K562 (cell line): ENCODE data around the gene CCR6. TPM values are rescaled to one million over a fixed set of nuclear protein-coding genes. Genes with fewer than 3 reads are reported as not detected.

ENCODE experiments used
- ATAC-seq: fragments of 200-7000 bp; cut with Tn5 transposase; 3 replicates; pipeline ENCODE4 v1.9.1; 2020; ENCODE audit warnings: moderate library complexity
- BruUV-seq: library from RNA; stranded (reverse); fragments of 400-500 nt; replicated peaks from 2 replicates; lab custom pipeline; 2021; lab: Mats Ljungman, UMichigan
- CTCF ChIA-PET: fragments of 300-600 bp; formaldehyde crosslinking; extraction: SDS; loops from one replicate; lab custom pipeline; 2021; ENCODE audit warnings: low intra/inter-chr PET ratio; lab: Yijun Ruan, JAX
- POLR2A ChIA-PET: fragments of 300-600, 350-650 bp; sonication (Branson Sonifier 250); formaldehyde crosslinking; extraction: SDS; loops from one replicate; lab custom pipeline; 2021; ENCODE audit warnings: antibody characterized with exemption, inconsistent platforms; lab: Yijun Ruan, JAX
- DNase-seq, 4 experiments: peaks; one replicate each; pipeline versions ENCODE4 v3.0.0 to v3.0.0-alpha.2; 2011 to 2018; ENCODE audit warnings: low spot score in 3 of 4, mixed read lengths in 3 of 4; ENCODE audit errors: extremely low read depth in 1 of 4
- FAIRE-seq: peaks from 2 replicates; lab custom pipeline; 2011; peaks lifted over from hg19 to GRCh38; lab: Jason Lieb, UNC
- H2AFZ ChIP-seq: 2 replicates; pipeline ENCODE4 v1.6.0; 2011; ENCODE audit warnings: low read depth, low read length, control low read depth, inconsistent platforms
- H3K27ac ChIP-seq: fragments of 200-600 bp; 3 replicates; pipeline ENCODE4 v1.8.0; 2011; ENCODE audit warnings: low read depth, mild to moderate bottlenecking, control low read depth, inconsistent platforms, low read length, moderate library complexity, mixed read lengths; ENCODE audit errors: extremely low read depth
- H3K27me3 ChIP-seq, 2 experiments: fragments of 300-600 bp in 1 of 2; 2 replicates in 1 of 2; 3 replicates in 1 of 2; pipeline versions ENCODE4 v1.6.0 to v1.8.0; 2011; ENCODE audit warnings: inconsistent platforms in 2 of 2, low read length in 2 of 2, mild to moderate bottlenecking in 1 of 2, mixed read lengths in 1 of 2, moderate library complexity in 1 of 2; ENCODE audit not compliant: control insufficient read depth in 2 of 2, insufficient read depth in 2 of 2
- H3K36me3 ChIP-seq: fragments of 300-600 bp; 3 replicates; pipeline ENCODE4 v1.8.0; 2011; ENCODE audit warnings: mild to moderate bottlenecking, low read length, inconsistent platforms; ENCODE audit not compliant: control insufficient read depth, insufficient read depth
- H3K4me1 ChIP-seq, 2 experiments: fragments of 200-600 bp in 1 of 2; replicated peaks in 1 of 2; 2 replicates in 1 of 2; 3 replicates in 1 of 2; pipeline versions ENCODE4 v1.5.1 to v1.8.0; 2011; ENCODE audit warnings: inconsistent platforms in 2 of 2, low read length in 2 of 2, mild to moderate bottlenecking in 1 of 2, mixed read lengths in 1 of 2, moderate library complexity in 1 of 2; ENCODE audit not compliant: control insufficient read depth in 2 of 2, insufficient read depth in 2 of 2
- H3K4me2 ChIP-seq: 2 replicates; pipeline ENCODE4 v1.6.1; 2011; ENCODE audit warnings: low read length, control low read depth, inconsistent platforms, mixed read lengths; ENCODE audit not compliant: insufficient read depth
- H3K4me3 ChIP-seq: fragments of 200-600 bp; sonication (generic), shearing (Covaris generic); 2 replicates; pipeline ENCODE4 v1.5.1; 2016; ENCODE audit warnings: control low read depth, inconsistent platforms
- H3K79me2 ChIP-seq: fragments of 200-600 bp; 3 replicates; pipeline ENCODE4 v1.8.0; 2011; ENCODE audit warnings: low read length, inconsistent platforms; ENCODE audit not compliant: control insufficient read depth, insufficient read depth
- H3K9ac ChIP-seq, 2 experiments: 2 replicates each; pipeline versions ENCODE4 v1.6.0 to v1.6.1; 2011; ENCODE audit warnings: low read depth in 2 of 2, low read length in 2 of 2, control low read depth in 1 of 2, inconsistent platforms in 1 of 2, mild to moderate bottlenecking in 1 of 2, mixed read lengths in 1 of 2; ENCODE audit not compliant: insufficient read depth in 1 of 2
- H3K9me1 ChIP-seq: one replicate; pipeline ENCODE4 v1.6.0; 2011; ENCODE audit warnings: inconsistent platforms, mild to moderate bottlenecking, low read length, moderate library complexity; ENCODE audit not compliant: control insufficient read depth, insufficient read depth
- H3K9me3 ChIP-seq: replicated peaks from 2 replicates; pipeline ENCODE4 v1.5.1; 2011; ENCODE audit warnings: low read depth, low read length, inconsistent platforms; ENCODE audit not compliant: control insufficient read depth, insufficient read depth
- H4K20me1 ChIP-seq: replicated peaks from 2 replicates; pipeline ENCODE4 v1.6.1; 2011; ENCODE audit warnings: low read length, inconsistent platforms, mixed read lengths; ENCODE audit not compliant: control insufficient read depth, insufficient read depth
- CAMTA2 ChIP-seq: fragments of 250-450 bp; sonication (Bioruptor Pico); conservative IDR thresholded peaks from 2 replicates; pipeline ENCODE4 v1.5.1; 2022
- E2F8 ChIP-seq: fragments of 450-650 bp; IDR thresholded peaks from 2 replicates; pipeline ENCODE4 v1.7.1; 2018; ENCODE audit warnings: mild to moderate bottlenecking, low read depth; ENCODE audit not compliant: partially characterized antibody
- PHF20 ChIP-seq: fragments of 450-650 bp; IDR thresholded peaks from 2 replicates; pipeline ENCODE4 v1.6.1; 2018; ENCODE audit not compliant: partially characterized antibody
- WGBS: fragments of 100-300 bp; shearing (Covaris generic); methylation state at CpG from one replicate; pipeline ENCODE4 v1.1.6; 2016; ENCODE audit warnings: low coverage, mixed read lengths; ENCODE audit not compliant: insufficient coverage; ENCODE audit errors: missing lambda C conversion rate; 5-methylcytosine and 5-hydroxymethylcytosine counted together
- in situ Hi-C: fragments of 300-500 bp; cut with MboI; formaldehyde crosslinking; loops from 4 replicates; pipeline ENCODE4 v1.15.0; 2018; ENCODE audit warnings: inconsistent platforms, mixed read lengths
- intact Hi-C: fragments of 100-400 bp; cut with micrococcal nuclease; formaldehyde crosslinking; loops from 2 replicates; pipeline ENCODE4 v1.14.2; 2022
- polyA plus RNA-seq, 8 experiments: library from polyadenylated mRNA; depleted of rRNA in 4 of 8; stranded (reverse) in 5 of 8; unstranded in 3 of 8; fragments of >200 nt; fragmentation: Nextera tagmentation in 2 of 8; fragmentation: Illumina TruSeq in 1 of 8; extraction: Ambion mirVana in 2 of 8; extraction: Trizol in 1 of 8; gene quantifications; 2 replicates each; pipeline versions ENCODE4 v1.2.1 to v1.2.3, GENCODE V29; 2011 to 2014; ENCODE audit warnings: inconsistent platforms in 1 of 8, missing spikeins in 1 of 8
- total RNA-seq, 7 experiments: library from RNA; depleted of rRNA in 6 of 7; stranded (reverse); fragments of >200 nt in 6 of 7; fragmentation: Illumina TruSeq in 2 of 7; extraction: Trizol in 2 of 7; gene quantifications; 2 replicates each; pipeline versions ENCODE4 v1.2.1 to v1.2.3, GENCODE V29; 2011 to 2021; ENCODE audit warnings: low replicate concordance in 1 of 7
- TF ChIP-seq, protein P1 (sequence below): fragments of 450-650 bp; conservative IDR thresholded peaks from 2 replicates; pipeline ENCODE4 v1.6.1; 2016; ENCODE audit warnings: missing genetic modification characterization, low read depth, mild to moderate bottlenecking, missing compliant biosample characterization, moderate library complexity

Gene CCR6
- total and polyA plus RNA-seq, 9 of the 15 experiments (the other 6 are each of a cell fraction or from before 2014, with no cell fraction given): not detected

DNA sequence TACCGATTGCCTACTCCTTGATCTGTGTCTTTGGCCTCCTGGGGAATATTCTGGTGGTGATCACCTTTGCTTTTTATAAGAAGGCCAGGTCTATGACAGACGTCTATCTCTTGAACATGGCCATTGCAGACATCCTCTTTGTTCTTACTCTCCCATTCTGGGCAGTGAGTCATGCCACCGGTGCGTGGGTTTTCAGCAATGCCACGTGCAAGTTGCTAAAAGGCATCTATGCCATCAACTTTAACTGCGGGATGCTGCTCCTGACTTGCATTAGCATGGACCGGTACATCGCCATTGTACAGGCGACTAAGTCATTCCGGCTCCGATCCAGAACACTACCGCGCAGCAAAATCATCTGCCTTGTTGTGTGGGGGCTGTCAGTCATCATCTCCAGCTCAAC is 13.5 kb downstream of the CCR6 start:
- H3K27me3 ChIP-seq: peaks cover 46 to 60% of the 10 kb centered on the region in 2 experiments
- BruUV-seq: no TSS peak
- H3K9me3 ChIP-seq: no peaks in the 10 kb centered on the region
- intact Hi-C loops (no loop called here), in situ Hi-C loops (loop anchor here (5.0 kb wide), 1 partner anchor 359 kb away; no protein-coding TSS in a partner anchor)
- no peak overlapping the region for H3K9ac ChIP-seq
- TF ChIP-seq PHF20 (no peak), E2F8 (no peak), CAMTA2 (CRISPR knock-in tag) (no peak)
- TF ChIP-seq, protein P1, sequence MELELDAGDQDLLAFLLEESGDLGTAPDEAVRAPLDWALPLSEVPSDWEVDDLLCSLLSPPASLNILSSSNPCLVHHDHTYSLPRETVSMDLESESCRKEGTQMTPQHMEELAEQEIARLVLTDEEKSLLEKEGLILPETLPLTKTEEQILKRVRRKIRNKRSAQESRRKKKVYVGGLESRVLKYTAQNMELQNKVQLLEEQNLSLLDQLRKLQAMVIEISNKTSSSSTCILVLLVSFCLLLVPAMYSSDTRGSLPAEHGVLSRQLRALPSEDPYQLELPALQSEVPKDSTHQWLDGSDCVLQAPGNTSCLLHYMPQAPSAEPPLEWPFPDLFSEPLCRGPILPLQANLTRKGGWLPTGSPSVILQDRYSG: no peak
- TF ChIP-seq, all 486 proteins: peak for 0
- H3K4me3 ChIP-seq: no peak overlapping the region
- no peaks in the 10 kb centered on the region for H3K79me2 ChIP-seq
- H3K9me1 ChIP-seq: no peaks in the 10 kb centered on the region
- H3K36me3 ChIP-seq: no peaks in the 10 kb centered on the region
- H3K4me2 ChIP-seq: no peak overlapping the region
- FAIRE-seq (no peak), ATAC-seq (no peak), DNase-seq (no peak)
- WGBS: under 1% methylated on average over 13 of the region's 13 CpGs
- H3K27ac ChIP-seq: no peak overlapping the region
- POLR2A ChIA-PET: interaction anchor here (1.0 kb wide), 1 partner anchor 177 kb away, joined by 3 read pairs; no protein-coding TSS in a partner anchor
- no peaks in the 10 kb centered on the region for H3K4me1 ChIP-seq
- 0 out of 2 replicates have a peak, but pooled peaks cover 3% of the 10 kb centered on the region for H4K20me1 ChIP-seq
- no peak overlapping the region for H2AFZ ChIP-seq
- CTCF ChIA-PET: no interaction called here
